ENCODE measurements around the gene KCTD14.
"Not testable (repeated sequence)": the region's sequence is repeated elsewhere in the genome, so short reads cannot be mapped to it uniquely, and the experiment has no call there.

KCTD14 gene, protein sequence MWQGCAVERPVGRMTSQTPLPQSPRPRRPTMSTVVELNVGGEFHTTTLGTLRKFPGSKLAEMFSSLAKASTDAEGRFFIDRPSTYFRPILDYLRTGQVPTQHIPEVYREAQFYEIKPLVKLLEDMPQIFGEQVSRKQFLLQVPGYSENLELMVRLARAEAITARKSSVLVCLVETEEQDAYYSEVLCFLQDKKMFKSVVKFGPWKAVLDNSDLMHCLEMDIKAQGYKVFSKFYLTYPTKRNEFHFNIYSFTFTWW

DNA sequence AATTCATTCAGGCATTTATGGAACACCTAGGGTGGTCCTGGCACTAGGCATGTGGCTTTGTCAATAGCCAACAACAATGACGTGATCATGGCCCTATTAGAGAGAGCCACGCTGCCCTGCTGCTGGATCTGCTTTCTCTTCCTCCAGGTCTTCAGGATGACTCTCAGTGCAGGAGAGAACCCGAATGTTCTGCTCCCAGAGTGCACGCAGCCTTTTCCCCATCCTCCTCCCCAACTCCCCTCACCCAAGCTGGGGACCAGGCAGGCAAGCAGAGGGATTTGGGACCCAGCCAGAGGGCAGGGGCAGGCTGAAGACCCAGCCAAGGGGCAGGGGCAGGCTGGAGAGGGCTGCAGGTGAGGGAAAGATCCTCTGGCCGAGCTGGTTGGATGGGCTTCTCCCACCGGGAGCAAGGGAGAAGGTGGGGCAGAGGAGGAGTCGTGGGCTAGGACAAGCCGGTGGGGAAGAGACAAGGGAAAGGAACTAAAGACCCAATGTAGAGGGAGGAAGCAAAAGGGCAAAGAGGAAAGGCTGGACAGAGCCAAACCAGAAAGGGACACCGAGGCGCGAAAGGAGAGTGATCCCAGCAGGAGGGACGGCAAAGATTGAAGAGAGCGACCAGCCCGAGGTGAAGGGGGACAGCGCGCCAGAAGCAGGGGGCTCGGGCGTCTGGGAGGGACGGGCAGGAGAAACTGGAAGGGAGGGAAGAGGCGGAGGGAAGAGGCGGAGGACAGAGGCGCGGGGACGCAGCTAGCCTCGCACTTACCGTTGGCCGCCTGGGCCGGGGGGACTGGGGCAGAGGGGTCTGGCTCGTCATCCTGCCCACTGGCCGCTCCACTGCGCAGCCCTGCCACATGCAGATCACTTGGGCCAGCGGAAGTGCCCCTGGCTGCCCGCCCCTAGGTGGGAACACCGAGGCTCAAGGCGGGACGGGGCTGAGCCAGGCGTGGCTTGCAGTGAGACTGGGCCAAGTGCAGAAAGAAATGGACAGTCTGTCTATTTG, at the start of gene KCTD14:
Gene KCTD14 (minus strand): TSS at position 880 of the 1,000 bp plus-strand sequence. CDS start 27 bp downstream, at position 853.
- DNase-seq (ENCODE audit: low read depth) = no peak

DNA sequence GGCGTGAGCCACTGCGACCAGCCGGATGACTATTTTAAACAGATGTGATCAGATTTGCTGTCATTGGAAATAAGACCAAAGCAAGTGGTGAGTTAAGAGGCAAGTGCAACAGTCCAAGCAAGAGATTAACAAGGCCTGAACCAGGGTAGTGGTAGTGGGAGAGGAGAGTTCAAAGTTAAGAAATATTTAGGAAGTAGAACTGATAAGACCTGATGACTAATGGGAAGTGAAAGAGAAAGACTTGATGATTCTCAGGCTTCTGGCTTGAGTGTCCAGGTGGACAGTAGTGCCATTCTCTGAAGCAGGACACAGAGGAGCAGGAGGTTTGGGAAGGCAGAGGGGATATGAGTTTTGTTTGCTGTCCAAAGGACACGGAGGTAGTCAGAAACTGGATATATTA, 49.4 kb upstream of the KCTD14 start:
- no peak for DNase-seq (ENCODE audit: low read depth)

DNA sequence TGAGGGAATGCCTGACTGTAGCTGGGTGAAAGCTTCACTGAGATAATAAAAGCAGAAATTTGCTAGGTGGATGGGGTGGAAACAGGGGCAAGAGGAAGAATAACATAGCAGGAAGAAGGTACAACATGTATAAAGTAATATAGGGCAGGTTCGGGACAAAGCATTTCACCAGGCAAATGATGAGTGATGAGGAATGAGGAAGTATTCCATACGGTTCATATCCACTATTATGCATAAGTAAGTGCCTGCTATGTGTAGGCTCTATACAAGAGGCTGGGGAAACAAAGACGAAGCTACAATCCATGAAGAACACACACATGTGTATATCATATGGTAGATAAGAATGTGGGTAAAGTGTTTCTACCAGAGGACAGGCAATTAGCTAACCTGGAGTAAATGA, 48.6 kb upstream of the KCTD14 start:
- no peak for DNase-seq (ENCODE audit: low read depth)

DNA sequence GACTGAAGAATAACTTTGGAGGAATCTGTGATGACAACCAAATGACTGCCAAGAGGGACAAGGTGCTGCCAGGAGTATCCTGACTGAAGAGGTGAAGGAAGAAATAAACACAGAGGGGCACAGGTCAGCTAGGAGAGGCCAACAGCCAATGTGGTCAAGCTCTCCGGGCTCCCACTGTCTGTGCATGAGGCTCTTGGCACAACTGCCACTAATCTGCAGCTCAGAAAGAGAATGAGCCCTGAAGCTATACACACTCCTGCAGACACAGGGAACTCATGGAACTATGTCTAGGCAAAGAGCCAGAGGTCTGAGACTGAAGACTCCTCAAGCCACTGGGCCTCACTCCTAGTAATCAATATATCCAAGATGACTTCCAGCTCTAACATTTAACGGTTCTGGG, 47.5 kb upstream of the KCTD14 start:
- DNase-seq (ENCODE audit: low read depth) = no peak

DNA sequence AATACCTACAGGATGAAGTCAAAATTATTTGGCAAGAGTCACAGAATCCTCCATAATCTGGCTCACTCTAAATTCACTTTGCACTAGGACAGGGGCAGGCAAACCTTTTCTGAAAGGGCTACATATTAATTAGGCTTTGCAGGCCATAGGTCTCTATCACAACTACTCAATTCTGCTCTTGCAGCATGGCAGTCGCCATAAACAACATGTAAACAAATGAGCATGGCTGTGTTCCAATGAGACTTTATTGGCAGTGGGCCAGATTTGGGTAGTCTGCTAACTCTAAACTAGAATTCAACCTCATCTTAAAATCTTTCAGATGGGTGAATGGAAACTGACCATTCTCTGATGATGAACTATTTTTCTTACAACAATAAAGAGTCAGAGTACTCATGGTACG, 46.4 kb upstream of the KCTD14 start:
- no peak for DNase-seq (ENCODE audit: low read depth)

DNA sequence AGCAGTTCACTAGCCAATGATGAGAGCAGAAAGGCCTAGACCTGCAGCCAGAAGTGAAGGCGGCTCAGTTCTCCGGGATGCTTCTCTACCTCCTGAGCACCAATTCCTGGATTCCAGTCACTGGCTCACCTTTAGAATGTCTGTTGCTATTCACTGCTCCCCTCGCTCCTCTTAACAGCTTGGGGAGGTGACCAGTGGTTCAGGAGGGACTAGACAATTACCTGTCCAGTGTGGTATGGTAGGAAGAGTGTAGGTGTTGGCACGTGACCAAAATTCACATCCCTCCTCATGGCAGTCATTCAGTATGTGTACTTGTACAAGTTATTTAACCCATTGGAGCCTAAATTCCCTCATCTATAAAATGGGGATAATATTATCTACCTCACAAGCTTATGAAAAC, 44.6 kb upstream of the KCTD14 start:
- DNase-seq (ENCODE audit: low read depth) = no peak

DNA sequence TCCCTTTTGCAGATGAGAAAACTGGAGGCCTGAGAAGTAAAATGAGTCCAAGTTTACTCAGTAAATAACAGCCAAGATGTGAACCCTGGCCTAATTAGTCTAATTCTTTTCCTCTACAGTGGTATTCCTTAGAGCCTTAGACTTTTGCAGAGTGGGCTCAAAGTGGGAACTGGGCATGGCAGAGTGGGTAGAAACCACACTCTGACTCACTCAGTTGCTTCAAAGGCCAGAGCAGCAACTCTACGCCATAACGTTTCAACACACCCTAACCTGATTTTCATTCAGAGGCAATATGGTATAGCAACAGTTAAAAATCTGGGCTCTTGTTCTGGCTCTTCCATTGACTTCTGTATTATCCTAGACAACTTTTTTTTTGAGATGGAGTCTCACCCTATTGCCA, 43.4 kb upstream of the KCTD14 start:
- no peak for DNase-seq (ENCODE audit: low read depth)

DNA sequence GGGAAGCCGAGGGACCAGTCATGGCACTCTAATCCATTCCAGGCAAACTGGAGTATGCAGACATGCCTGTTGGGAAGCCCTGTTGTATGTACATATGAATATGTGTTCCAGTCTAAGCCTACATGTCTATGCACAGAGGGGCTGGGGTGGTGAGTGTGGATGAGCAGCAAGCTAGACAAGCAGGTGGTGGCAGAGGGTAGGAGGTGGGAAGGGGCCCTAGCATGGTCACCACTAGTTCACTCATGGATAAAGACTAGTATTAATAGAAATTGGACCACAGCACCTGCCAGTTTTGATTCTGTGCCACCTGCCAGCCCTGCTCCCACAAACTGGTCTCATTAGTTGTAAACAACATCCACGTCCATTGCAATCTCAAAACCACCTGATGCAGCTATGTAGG, 42.1 kb upstream of the KCTD14 start:
- DNase-seq (ENCODE audit: low read depth) = no peak

DNA sequence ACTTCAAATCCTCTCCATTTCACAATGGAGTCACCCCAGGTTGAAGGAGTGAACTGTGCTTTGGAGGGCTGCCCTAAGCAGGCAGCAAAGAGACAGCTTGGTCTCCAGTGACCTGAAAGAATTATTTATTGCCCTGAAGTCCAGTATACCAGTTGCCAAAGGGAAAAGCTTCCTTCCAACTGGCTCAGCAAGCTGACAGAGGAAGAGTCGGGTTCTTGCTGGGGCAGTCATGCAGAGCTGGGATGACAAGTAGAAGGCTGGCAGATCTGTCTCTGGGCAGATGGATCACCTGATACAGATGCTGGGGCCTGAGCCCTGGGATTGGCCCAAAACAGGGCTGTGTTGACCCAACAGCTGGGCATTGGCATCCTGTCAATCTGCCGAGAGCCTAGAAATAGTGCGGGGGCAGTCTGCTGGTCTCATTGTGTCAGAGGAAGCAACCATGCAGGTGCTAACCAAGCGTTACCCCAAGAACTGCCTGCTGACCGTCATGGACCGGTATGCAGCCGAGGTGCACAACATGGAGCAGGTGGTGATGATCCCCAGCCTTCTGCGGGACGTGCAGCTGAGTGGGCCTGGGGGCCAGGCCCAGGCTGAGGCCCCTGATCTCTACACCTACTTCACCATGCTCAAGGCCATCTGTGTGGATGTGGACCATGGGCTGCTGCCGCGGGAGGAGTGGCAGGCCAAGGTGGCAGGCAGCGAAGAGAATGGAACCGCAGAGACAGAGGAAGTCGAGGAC, 40.5 kb upstream of the KCTD14 start, which contains the start of gene THRSP:
Gene THRSP (plus strand): TSS at position 422 of the 742 bp plus-strand sequence. CDS start 21 bp downstream, at position 443.
- DNase-seq (ENCODE audit: low read depth) = no peak

DNA sequence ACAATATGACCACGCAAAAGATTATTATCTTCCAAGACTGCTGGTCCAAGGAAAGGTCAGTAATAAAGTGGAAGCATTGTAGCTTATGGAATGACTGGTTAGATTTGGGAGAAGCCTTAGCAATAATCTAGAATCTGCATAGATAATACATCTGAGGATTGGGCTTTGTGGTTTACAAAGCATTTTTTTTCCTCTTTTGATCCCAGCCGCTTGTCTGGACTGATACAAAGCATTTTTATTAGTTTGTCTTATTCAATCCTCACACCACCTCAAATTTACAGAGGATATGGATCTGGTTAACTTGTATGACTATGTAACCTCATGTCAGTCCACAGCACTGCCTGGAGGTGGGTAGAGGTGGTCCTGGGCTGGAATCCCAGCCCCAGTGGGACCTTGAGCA, 39.6 kb upstream of the KCTD14 start:
- DNase-seq (ENCODE audit: low read depth) = no peak

DNA sequence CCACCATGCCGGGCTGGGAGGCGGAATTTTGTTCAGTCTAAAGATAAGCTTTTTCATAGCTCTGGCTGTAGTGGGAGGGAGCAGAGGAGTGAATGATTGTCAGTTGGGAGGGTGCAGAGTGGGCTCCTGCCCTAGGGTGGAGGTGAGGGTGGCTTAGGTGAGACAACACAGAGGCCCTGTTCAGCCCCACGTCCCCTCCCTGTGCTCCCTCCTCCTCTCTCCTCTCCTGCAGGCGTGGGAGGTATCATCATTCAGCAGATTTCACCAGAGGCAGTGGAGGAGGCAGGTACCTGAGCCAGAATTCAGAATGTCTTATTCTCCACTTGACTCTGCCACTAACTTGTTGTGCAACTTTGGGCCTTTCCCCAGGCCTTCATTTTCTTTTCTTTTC, 38.8 kb upstream of the KCTD14 start:
- DNase-seq (ENCODE audit: low read depth) = no peak

DNA sequence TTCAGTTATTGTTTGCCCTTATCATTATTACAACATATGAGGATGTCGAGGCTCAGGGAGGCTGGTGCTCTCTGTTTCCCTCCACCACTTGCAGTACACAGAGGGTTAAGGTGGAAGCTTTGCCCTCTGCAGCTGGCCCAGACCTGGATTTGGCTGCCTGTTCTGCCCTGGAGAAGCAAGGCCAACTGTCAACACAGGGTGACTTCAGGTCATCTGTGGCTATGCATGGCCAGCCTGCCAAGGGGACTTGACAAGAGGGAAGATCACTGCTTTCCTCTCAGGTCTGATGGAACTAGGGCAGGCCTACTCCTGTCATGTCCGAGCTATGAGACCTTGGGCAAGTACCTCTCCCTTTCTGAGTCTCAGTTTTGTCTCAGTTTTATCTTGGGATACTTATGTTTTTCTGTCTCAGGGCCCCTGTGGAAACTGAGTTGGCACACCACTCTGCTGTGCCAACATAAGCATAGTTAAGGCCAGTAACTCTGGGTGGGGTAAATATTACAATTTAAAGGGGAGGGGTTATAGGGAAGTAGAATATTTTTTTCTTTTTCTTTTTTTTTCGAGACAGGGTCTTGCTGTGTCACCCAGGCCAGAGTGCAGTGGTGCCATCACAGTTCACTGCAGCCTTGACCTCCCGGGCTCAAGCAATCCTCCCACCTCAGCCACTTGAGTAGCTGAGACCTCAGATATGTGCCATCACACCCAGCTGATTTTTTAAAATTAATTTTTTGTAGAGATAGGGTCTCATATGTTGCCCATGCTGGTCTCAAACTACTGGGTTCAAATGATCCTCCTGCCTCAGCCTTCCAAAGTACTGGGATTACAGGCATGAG, 38.2 kb upstream of the KCTD14 start:
- no peak for DNase-seq (ENCODE audit: low read depth)

DNA sequence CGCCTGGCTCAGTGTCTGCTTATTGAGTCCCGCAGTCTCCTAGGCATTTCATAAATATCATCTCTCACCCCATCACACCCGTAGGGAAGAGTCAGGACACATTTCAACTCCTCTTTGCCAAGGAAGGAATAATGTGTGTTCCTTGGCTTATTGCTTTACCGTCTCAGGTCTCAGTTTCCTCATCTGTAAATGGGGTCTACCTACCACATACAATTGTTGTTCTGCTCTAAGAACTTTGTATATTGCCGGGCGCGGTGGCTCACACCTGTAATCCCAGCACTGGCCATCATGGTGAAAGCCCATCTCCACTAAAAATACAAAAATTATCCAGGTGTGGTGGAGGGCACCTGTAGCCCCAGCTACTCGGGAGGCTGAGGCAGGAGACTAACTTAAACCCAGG, 37.5 kb upstream of the KCTD14 start:
- no peak for DNase-seq (ENCODE audit: low read depth)

DNA sequence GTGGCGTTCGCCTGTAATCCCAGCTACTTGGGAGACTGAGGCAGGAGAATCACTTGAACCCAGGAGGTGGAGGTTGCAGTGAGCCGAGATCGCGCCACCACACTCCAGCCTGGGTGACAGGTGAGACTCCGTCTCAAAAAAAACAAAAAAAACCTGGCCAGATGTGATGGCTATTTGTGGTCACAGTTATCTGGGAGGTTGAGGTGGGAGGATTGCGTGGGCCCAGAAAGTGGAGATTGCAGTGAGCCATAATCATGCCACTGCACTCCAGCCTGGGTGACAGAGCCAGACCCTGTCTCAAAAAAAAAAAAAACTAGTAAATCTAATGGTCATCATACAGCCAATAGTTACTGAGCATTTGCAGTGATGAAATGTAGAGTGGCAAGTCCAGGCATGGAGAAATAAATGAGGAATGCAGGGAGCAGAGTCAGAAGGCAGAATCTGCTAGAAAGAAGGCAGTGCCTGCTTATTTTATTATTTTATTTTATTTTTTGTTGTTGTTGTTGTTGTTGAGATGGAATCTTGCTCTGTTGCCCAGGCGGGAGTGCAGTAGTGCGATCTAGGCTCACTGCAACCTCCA, 36.8 kb upstream of the KCTD14 start:
- DNase-seq (ENCODE audit: low read depth) = not testable (repeated sequence)

DNA sequence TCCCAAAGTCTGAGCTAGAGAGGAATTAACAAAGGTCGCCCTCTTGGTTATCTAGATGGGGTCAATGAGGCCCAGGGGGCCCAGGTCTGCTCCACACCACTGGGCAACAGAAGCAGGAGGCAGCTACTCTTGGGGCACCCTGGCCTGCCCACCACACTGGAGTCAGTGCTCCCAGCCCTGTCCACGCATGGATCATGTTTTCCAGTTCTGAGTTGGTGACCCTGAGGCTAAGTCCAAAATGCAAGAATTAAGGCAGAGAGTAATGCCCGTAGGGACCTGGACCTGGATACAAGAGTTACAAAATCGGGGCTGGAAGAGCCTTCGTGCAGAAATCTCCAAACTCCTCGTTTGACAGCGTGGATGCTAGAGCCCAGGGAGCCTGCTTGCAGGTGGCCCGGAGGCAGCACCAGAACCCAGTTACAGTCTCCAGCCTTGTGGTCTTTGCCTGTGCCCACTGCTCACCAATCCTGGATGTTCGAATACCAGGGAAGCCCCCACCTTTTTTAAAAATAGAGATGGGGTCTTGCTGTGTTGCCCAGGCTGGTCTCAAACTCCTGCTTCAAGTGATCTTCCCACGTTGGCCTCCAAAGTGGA, 34.5 kb upstream of the KCTD14 start:
- DNase-seq (ENCODE audit: low read depth) = no peak

DNA sequence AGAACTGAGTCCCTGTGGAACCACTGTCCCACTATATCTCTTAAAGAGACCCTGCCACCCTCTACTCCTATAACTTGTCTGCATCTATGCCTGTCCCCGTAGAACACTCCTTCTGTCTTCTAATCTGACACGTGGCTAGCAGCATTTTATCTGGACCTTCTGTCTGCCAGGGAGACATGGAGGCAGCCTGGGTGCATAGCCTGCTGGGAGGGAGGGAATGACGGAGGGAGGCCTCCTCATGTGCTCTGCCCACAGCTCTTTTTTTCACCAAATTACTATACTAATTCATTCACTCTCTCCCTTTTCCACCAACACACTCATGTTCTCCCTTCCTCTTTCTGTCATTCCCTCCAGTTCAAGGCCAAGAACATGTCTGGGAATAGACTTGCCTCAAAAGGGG, 33.0 kb upstream of the KCTD14 start:
- DNase-seq (ENCODE audit: low read depth) = no peak

DNA sequence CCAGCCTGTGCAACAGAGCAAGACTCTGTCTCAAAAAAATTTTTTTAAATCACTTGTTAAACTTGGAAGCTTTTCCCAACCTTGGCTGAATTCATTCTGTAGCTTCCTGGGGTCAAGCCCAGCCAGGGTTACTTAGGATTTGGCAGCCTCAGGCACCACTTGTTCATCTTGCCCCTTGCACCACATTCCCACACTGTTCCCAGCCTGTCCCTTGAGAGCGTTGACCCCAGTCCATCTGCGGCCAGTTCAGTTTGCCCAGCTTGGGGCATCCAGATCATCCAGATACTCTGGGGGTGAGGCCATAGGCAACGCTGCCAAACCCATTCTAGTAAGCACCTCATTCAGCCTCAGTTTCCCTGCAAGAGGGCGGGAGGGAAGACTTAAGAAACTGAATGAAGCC, 31.9 kb upstream of the KCTD14 start:
- DNase-seq (ENCODE audit: low read depth) = no peak

DNA sequence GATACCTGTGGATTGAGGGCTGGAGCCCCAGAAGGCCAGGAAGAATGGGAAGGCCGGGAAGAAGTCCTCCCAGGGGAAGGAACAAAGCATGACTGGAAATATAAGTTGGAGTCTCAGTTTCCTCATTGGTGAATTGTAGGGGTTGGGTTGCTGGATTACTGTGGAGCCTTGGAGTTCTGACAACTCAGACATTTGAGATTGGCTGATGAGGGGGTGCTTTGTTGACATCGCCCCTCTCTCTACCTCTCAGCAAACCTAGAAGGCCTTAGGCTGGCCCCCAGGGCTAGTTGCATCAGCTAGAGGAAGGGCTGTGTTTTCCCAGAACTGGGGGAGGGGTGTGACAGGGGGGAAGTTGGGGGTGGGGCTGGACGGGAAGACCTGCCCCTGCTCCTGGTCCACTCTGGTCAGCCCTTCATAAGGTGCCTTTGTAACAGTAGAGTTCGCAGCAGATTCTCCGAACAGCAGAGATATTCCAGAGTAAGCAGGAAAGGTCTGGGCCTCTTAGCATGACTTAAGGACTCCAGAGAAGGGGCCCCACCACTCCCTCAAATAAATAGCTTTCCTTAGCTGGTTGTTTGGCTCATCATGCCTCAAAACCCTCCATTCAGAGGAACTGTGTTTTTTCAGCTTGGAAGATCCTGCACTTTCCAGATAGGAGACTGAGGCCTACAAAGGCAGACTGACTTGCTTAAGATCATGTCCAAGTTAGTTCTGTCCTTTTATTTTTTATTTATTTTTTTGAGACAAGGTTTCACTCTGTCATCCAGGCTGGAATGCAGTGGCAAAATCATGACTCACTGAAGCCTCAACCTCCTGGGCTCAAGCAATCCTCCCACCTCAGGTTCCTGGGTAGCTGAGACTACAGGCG, 28.1 kb upstream of the KCTD14 start:
- DNase-seq (ENCODE audit: low read depth) = no peak

DNA sequence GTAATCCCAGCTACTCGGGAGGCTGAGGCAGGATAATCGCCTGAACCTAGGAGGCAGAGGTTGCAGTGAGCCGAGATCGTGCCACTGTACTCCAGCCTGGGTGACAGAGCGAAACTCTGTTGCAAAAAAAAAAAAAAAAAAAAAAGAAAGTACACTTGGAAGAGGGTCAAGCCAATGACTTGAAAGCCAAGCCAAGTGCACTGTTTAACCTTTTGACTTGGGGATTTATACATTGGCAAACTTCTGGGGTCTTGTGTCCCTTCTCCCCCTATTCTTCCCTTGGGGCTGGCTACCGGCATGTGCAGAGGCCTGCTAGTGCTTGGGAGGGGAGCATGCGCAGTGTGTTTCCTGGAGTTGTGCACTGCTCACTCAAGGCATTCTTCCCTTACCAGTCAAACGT, 26.3 kb upstream of the KCTD14 start:
- DNase-seq (ENCODE audit: low read depth) = no peak

DNA sequence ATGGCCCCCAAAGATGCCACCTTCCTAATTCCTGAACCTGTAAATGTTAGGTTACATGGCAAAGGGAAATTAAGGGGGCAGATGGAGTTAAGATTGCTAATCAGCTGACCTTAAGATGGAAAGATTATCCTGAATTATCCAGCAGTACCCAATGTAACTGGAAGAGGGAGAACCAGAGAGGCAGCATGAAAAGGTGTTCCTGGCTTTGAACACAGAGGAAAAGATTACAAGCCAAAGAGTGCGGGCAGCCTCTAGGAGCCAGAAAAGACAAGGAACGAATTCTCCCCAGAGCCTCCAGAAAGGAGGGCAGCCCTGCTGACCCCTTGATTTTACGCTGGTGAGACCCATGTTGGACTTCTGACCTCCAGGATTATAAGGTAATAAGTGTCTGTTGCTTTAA, 25.5 kb upstream of the KCTD14 start:
- no peak for DNase-seq (ENCODE audit: low read depth)

Measured in activated T-cell treated with anti-CD3 and anti-CD28 coated beads for 1 hour (primary cell).